Glutamatergic neuron (in vitro differentiated cells): ENCODE measurements around the gene HEMGN. TPM values are rescaled to one million over a fixed set of nuclear protein-coding genes. Genes with fewer than 3 reads are reported as not detected.
A peak's percentile ranks its signal among the peaks of the same experiment; 100 is the strongest.

Experiments used
- DNase-seq: peaks from one replicate; pipeline ENCODE4 v3.0.0; 2022
- H3K27ac Mint-ChIP-seq: one replicate; pipeline ENCODE4 v1.8.0; 2020; ENCODE audit warnings: mild to moderate bottlenecking, mixed read lengths, inconsistent platforms; ENCODE audit not compliant: unreplicated experiment
- H3K27me3 Mint-ChIP-seq: one replicate; pipeline ENCODE4 v1.8.0; 2020; ENCODE audit warnings: mild to moderate bottlenecking, moderate library complexity, mixed read lengths, inconsistent platforms; ENCODE audit not compliant: unreplicated experiment
- H3K36me3 Mint-ChIP-seq: one replicate; pipeline ENCODE4 v1.8.0; 2020; ENCODE audit warnings: mild to moderate bottlenecking, mixed read lengths, inconsistent platforms; ENCODE audit not compliant: unreplicated experiment
- H3K4me1 Mint-ChIP-seq: one replicate; pipeline ENCODE4 v1.8.0; 2020; ENCODE audit warnings: mild to moderate bottlenecking, low read depth, mixed read lengths, inconsistent platforms; ENCODE audit not compliant: unreplicated experiment
- H3K4me3 Mint-ChIP-seq: one replicate; pipeline ENCODE4 v1.8.0; 2020; ENCODE audit warnings: mild to moderate bottlenecking, mixed read lengths, inconsistent platforms; ENCODE audit not compliant: unreplicated experiment
- H3K9me3 Mint-ChIP-seq: one replicate; pipeline ENCODE4 v1.8.0; 2020; ENCODE audit warnings: mild to moderate bottlenecking, moderate library complexity, mixed read lengths, inconsistent platforms; ENCODE audit not compliant: unreplicated experiment
- CTCF ChIP-seq: fragments of 200-600 bp; sonication (generic); IDR thresholded peaks from one replicate; pipeline ENCODE4 v1.5.0; 2021; ENCODE audit not compliant: partially characterized antibody, unreplicated experiment
- total RNA-seq: library from RNA; stranded (reverse); fragmentation: NEBNext Ultra II Directional; extraction: Animal tissue kit (Norgen Biotek cat#: 25700); gene quantifications from one replicate; pipeline ENCODE4 v1.2.1, GENCODE V29; 2021; ENCODE audit not compliant: unreplicated experiment

Gene HEMGN
- total RNA-seq, 1 donor from 2014 or later: not detected

- no peak for DNase-seq
- Mint-ChIP-seq H3K9me3 (no peaks in the 10 kb centered on the region), H3K27me3 (no peaks in the 10 kb centered on the region), H3K36me3 (no peaks in the 10 kb centered on the region), H3K4me3 (no peak overlapping the region), H3K4me1 (peaks cover 8% of the 10 kb centered on the region), H3K27ac (no peak overlapping the region)
- TF ChIP-seq CTCF: no peak
Measured at GRCh38 chr9:97930972-97931371, 7.0 kb downstream of the HEMGN start.

- H3K36me3 Mint-ChIP-seq: no peaks in the 10 kb centered on the region
- TF ChIP-seq CTCF: no peak
- no peaks in the 10 kb centered on the region for H3K9me3 Mint-ChIP-seq
- H3K4me3 Mint-ChIP-seq: no peak overlapping the region
- H3K27ac Mint-ChIP-seq: no peak overlapping the region
- no peaks in the 10 kb centered on the region for H3K27me3 Mint-ChIP-seq
- DNase-seq: no peak
- H3K4me1 Mint-ChIP-seq: no peaks in the 10 kb centered on the region
Measured at GRCh38 chr9:97928986-97929604, 8.9 kb downstream of the HEMGN start.

GRCh38 chr9:97925497-97926334, 12.3 kb downstream of the HEMGN start:
- no peak overlapping the region for H3K4me3 Mint-ChIP-seq
- no peak for TF ChIP-seq CTCF
- no peak overlapping the region for H3K27ac Mint-ChIP-seq
- H3K4me1 Mint-ChIP-seq: peaks cover 4% of the 10 kb centered on the region
- H3K9me3 Mint-ChIP-seq: peaks cover 13% of the 10 kb centered on the region
- no peak for DNase-seq
- H3K27me3 Mint-ChIP-seq: peaks cover 10% of the 10 kb centered on the region
- no peaks in the 10 kb centered on the region for H3K36me3 Mint-ChIP-seq

GRCh38 chr9:97924386-97924785, 13.6 kb downstream of the HEMGN start:
- no peak for TF ChIP-seq CTCF
- Mint-ChIP-seq H3K36me3 (no peaks in the 10 kb centered on the region), H3K27me3 (peaks cover 10% of the 10 kb centered on the region), H3K4me3 (no peak overlapping the region), H3K9me3 (peaks cover 13% of the 10 kb centered on the region), H3K27ac (no peak overlapping the region), H3K4me1 (peaks cover 4% of the 10 kb centered on the region)
- DNase-seq: no peak

GRCh38 chr9:97923529-97924108, 14.4 kb downstream of the HEMGN start:
- Mint-ChIP-seq H3K4me1 (peaks cover 4% of the 10 kb centered on the region), H3K27me3 (peaks cover 10% of the 10 kb centered on the region), H3K27ac (no peak overlapping the region)

More at GRCh38 chr9:97923529-97924108, 14.4 kb downstream of the HEMGN start:
- peak; percentile 62 for DNase-seq
- TF ChIP-seq CTCF: peak; percentile 78
- no peaks in the 10 kb centered on the region for H3K36me3 Mint-ChIP-seq
- peaks cover 13% of the 10 kb centered on the region for H3K9me3 Mint-ChIP-seq
- H3K4me3 Mint-ChIP-seq: peak overlapping the region; percentile 75
